Right lobe of liver (tissue), 4 donors: Measurements from ENCODE around the gene EBLN2.

Experiments used
- CTCF ChIP-seq, 4 donors: fragments of 200-600 bp in 3 of 4; fragments of 450-650 bp in 1 of 4; IDR thresholded peaks; one replicate each; pipeline versions ENCODE4 v1.5.1 to v1.8.0; 2016 to 2022; ENCODE audit warnings: antibody characterized with exemption in 4 of 4, mild to moderate bottlenecking in 2 of 4
- POLR2A ChIP-seq: fragments of 450-650 bp; IDR thresholded peaks from one replicate; pipeline ENCODE4 v1.6.1; 2017; ENCODE audit warnings: antibody characterized with exemption, mild to moderate bottlenecking
- donor health status: DM: no; HTN: no; CAD: no.
- donor health status: DM: no; HTN: no; CAD: no.
- donor health status: DM: no; HTN: yes; CAD: no.

GRCh38 chr3:73107215-73107614 lies 45.8 kb downstream of the EBLN2 start:
- TF ChIP-seq POLR2A, result no peak
- TF ChIP-seq CTCF (IDR thresholded peaks at IDR 0.05), result no peak
